Esophagus (tissue), 2 donors: ENCODE results near the gene THADA. TPM values are rescaled to one million over a fixed set of nuclear protein-coding genes. Genes with fewer than 3 reads are reported as not detected.

Experiments
- H3K27ac ChIP-seq, 2 donors: one replicate each; pipeline ENCODE4 v1.5.1; 2013; ENCODE audit warnings: low read depth in 2 of 2, mild to moderate bottlenecking in 2 of 2, inconsistent platforms in 1 of 2, low read length in 1 of 2, moderate library complexity in 1 of 2
- H3K27me3 ChIP-seq, 2 donors: one replicate each; pipeline ENCODE4 v1.6.1; 2013; ENCODE audit warnings: low read length in 2 of 2, control low read depth in 1 of 2, mild to moderate bottlenecking in 1 of 2; ENCODE audit not compliant: insufficient read depth in 2 of 2, control insufficient read depth in 1 of 2
- H3K36me3 ChIP-seq, 2 donors: one replicate each; pipeline ENCODE4 v1.6.1; 2013; ENCODE audit warnings: low read length in 1 of 2; ENCODE audit not compliant: control insufficient read depth in 2 of 2, insufficient read depth in 2 of 2
- H3K4me1 ChIP-seq, 2 donors: one replicate each; pipeline ENCODE4 v1.6.1; 2013; ENCODE audit warnings: low read length in 1 of 2; ENCODE audit not compliant: control insufficient read depth in 2 of 2, insufficient read depth in 2 of 2
- H3K4me3 ChIP-seq, 2 donors: one replicate each; pipeline ENCODE4 v1.5.1; 2013; ENCODE audit warnings: low read length in 2 of 2, mild to moderate bottlenecking in 2 of 2, low read depth in 1 of 2, moderate library complexity in 1 of 2
- H3K9me3 ChIP-seq, 2 donors: one replicate each; pipeline ENCODE4 v1.6.1; 2013; ENCODE audit warnings: mild to moderate bottlenecking in 2 of 2, low read depth in 1 of 2, low read length in 1 of 2, moderate library complexity in 1 of 2; ENCODE audit not compliant: control insufficient read depth in 2 of 2, insufficient read depth in 1 of 2
- WGBS, 2 donors: extraction: QIAGEN DNeasy Blood & Tissue Kit; methylation state at CpG; one replicate each; pipeline ENCODE4 v1.1.7; 2013; 5-methylcytosine and 5-hydroxymethylcytosine counted together
- polyA plus RNA-seq, 2 donors: library from polyadenylated mRNA; stranded (reverse); fragments of 200-250 nt; gene quantifications; one replicate each; pipeline ENCODE4 v1.2.3, GENCODE V29; 2013
- donor health status: healthy with polysubstance abuse.
- donor health status: Bipolar disorder and iron deficiency.

THADA gene
- polyA plus RNA-seq, 2 donors: 8.3 to 13.2 TPM

DNA sequence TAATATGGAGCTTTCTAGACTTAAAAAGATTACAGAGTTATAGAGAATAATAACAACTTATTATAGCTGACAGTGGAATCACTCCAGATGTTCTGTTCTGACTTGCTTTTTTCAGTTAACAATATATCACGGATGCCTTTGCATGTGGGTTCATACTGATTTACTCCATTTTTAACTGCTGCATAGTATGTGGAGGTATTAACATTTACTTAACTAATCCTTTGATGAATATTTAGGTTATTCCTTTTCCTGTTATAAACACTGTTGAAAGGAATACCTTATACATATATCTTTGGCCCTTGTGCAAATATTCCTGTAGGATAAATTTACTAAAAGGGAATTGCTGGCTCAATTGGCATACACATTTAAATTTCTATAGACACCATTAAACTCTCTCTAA lies 336.3 kb downstream of the THADA start:
- Histone ChIP-seq H3K36me3 (peaks cover 0 to 2% of the 10 kb centered on the region in 2 donors), H3K27ac (no peak overlapping the region), H3K27me3 (no peaks in the 10 kb centered on the region), H3K4me1 (peaks cover 3 to 4% of the 10 kb centered on the region in 2 donors), H3K9me3 (no peaks in the 10 kb centered on the region), H3K4me3 (no peak overlapping the region)
- 62 to 74% methylated on average over 1 of the region's 1 CpG for WGBS, 2 donors

DNA sequence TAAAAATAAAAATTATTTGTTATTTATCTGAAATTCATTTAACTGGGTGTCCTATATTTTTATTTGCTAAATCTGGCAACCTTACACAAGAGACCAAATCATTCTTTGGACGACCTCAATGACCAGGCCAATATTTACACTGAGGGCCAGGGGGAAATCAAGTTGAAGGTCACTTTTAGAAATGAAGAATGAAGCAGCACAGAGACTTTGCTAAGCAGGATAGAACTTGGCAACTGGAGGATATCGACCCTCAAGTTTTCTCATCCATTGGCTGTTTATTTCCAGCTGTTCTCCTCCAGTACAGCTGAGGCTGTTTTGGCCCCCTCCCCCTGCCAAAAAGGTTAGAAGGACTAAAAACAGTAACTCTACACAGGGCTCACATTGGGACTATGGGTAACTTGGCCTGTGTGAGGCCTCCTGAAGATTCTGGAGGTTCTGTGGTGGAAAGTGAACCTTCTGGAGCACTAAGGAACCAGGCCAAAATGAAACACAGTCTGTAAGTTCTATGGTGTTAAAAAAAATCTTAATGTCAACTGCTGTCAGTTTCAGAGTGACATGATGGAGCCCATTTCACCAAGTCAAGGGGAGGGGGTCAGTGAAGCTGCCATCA lies 337.2 kb downstream of the THADA start:
- H3K36me3 ChIP-seq: peaks cover 0 to 2% of the 10 kb centered on the region in 2 donors
- WGBS, 2 donors: 72 to 83% methylated on average over 2 of the region's 2 CpGs
- no peaks in the 10 kb centered on the region for H3K9me3 ChIP-seq
- H3K27ac ChIP-seq: no peak overlapping the region
- no peak overlapping the region for H3K4me3 ChIP-seq
- H3K27me3 ChIP-seq: no peaks in the 10 kb centered on the region
- peaks cover 3 to 4% of the 10 kb centered on the region in 2 donors for H3K4me1 ChIP-seq

DNA sequence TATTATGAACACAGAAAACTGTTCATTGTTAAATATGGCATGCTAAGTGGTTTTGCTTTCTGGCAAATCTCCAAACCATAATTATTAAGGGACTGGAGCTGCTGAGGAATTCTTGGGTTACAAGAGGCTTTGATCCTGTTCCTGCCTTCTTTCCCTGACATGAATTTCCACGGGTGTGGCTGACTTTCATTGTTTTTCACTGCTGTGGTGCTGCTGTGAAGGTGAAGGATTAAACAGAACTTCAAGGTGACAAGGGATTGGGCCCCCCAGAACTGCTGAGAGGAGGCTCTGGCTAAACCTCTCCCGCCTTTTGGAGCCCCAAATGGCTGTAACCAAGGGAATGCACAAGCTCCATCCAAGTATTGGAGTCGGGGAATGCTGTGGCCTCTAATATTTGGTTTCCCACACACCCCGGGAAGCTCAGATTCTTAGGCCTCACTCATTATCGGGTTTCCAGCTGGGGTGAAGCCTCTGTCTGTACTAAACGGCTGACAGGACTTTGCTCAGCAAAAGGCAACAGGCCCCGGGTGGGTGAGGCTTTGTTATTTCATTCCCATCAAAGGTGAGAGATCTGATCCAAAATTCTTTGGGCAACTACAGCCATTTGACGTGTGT lies 340.4 kb downstream of the THADA start:
- H3K36me3 ChIP-seq: no peaks in the 10 kb centered on the region
- H3K27ac ChIP-seq: peak overlapping the region; percentile 11 to 39
- no peak overlapping the region for H3K4me3 ChIP-seq
- 48 to 52% methylated on average over 8 of the region's 8 CpGs for WGBS, 2 donors
- peaks cover 3 to 4% of the 10 kb centered on the region in 2 donors for H3K4me1 ChIP-seq
- no peaks in the 10 kb centered on the region for H3K9me3 ChIP-seq
- no peaks in the 10 kb centered on the region for H3K27me3 ChIP-seq

DNA sequence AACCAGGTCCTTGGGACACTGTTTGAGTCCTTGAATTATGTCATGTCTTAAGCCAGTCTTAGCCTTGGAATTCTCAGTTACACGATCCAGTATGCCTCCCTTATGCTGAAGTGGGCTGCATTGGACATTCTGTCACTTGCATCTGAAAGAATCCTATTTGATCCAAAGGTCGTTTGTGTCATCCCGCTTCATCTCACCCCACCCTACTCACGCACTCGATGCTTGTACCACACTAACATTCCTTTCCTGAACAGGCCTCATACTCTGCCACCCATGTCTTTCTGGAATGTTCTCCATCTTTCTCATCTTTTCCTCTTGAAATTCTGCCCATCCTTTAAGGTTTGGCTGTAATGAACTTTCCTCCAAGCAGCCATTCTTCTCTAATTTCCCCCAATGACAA lies 341.5 kb downstream of the THADA start:
- Histone ChIP-seq H3K27me3 (no peaks in the 10 kb centered on the region), H3K27ac (no peak overlapping the region), H3K36me3 (no peaks in the 10 kb centered on the region), H3K4me3 (no peak overlapping the region), H3K9me3 (no peaks in the 10 kb centered on the region), H3K4me1 (peaks cover 3 to 4% of the 10 kb centered on the region in 2 donors)
- 87 to 94% methylated on average over 5 of the region's 5 CpGs for WGBS, 2 donors

DNA sequence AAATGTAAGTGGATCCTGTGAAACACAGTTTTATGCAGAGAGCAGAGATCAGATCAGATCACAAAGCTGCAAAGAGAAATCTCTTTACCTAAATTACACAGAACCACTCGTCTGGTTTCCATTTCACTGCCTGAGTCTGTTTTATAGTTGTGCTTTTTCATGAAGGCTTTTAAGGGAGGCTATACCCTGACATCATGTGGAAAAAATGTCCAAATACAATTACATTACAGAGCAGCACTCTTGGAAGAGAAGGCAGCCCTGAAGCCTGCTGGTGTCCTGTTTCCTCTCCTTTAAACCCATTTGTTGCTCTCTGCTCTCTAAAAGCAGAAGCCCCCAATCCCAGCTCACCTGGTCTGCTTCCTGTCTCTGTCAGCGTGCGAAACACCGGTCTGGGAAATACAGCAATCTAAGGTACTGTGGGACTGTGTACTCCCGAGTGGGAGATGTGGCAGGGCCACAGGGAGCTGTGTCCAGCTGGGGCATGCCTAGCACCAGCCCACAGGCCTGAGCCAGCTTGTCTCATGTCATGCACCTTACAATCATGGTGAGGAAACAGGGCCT lies 344.6 kb downstream of the THADA start:
- Histone ChIP-seq H3K36me3 (no peaks in the 10 kb centered on the region), H3K27ac (peak overlapping the region; percentile 58 to 73), H3K27me3 (no peaks in the 10 kb centered on the region), H3K9me3 (no peaks in the 10 kb centered on the region), H3K4me3 (no peak overlapping the region), H3K4me1 (peaks cover 2 to 3% of the 10 kb centered on the region in 2 donors)
- WGBS, 2 donors: 36 to 64% methylated on average over 5 of the region's 5 CpGs

DNA sequence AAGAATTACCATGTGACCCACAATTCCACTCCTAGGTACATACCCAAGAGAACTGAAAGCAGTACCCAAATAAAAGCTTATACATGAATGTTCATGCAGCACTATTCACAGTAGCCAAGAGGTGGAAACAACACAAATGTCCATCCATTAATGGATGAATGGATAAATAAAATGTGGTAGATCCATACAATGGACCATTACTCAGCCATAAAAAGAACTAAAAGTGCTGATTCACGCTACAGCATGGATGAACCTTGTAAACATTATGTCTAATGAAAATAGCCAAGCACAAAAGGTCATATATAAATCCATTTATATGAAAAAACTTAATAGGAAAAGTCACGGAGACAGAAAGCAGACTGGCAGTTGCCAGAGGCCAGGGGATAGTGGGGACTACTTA lies 345.8 kb downstream of the THADA start:
- 96 to 98% methylated on average over 2 of the region's 2 CpGs for WGBS, 2 donors
- H3K4me3 ChIP-seq: no peak overlapping the region
- H3K4me1 ChIP-seq: no peaks in the 10 kb centered on the region
- H3K9me3 ChIP-seq: no peaks in the 10 kb centered on the region
- H3K27me3 ChIP-seq: no peaks in the 10 kb centered on the region
- no peaks in the 10 kb centered on the region for H3K36me3 ChIP-seq
- no peak overlapping the region for H3K27ac ChIP-seq

DNA sequence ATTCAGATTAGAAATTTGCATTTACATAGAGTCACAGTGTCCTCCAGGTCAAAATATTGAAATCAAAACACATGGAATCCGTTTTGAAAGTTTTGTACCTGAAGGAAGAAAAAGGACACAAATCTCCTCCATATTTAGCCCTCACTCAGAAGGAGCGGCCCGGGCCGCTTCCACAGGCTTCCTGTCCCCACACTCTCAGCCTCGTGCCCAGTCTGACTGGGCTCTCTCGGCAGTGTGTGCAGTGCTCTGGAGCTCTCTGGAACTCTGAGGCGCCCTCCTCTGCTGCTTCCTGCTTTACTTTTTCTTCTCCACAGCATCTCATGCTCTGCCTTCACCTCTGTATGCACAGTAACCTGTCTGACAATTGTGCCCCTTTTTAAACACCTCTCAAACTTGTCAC lies 347.2 kb downstream of the THADA start:
- H3K27me3 ChIP-seq: no peaks in the 10 kb centered on the region
- no peaks in the 10 kb centered on the region for H3K4me1 ChIP-seq
- H3K27ac ChIP-seq: no peak overlapping the region
- 91 to 92% methylated on average over 7 of the region's 7 CpGs for WGBS, 2 donors
- H3K36me3 ChIP-seq: peaks cover 0 to 6% of the 10 kb centered on the region in 2 donors
- H3K4me3 ChIP-seq: no peak overlapping the region
- no peaks in the 10 kb centered on the region for H3K9me3 ChIP-seq

DNA sequence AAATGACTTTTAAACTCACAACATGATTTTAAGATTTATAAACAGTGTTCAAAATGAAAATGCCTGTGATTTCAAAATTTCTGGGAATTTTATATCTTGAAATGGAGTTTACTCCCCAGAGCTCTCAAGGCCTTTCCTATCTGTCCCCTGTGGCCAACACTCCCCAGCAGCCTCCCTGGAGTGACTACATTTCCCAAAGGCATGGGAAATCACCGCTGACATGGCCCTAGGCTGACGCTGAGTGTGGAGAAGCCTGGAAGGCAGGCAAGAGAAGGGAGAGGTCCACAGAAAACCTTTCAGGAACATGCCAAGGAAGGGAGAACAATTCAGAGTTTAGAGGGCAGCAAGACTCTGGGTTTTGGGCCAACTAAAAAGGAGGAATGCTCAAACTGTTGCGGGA lies 349.2 kb downstream of the THADA start:
- H3K9me3 ChIP-seq: no peaks in the 10 kb centered on the region
- no peaks in the 10 kb centered on the region for H3K27me3 ChIP-seq
- 85 to 91% methylated on average over 3 of the region's 3 CpGs for WGBS, 2 donors
- no peaks in the 10 kb centered on the region for H3K4me1 ChIP-seq
- peaks cover 0 to 6% of the 10 kb centered on the region in 2 donors for H3K36me3 ChIP-seq
- no peak overlapping the region for H3K27ac ChIP-seq
- H3K4me3 ChIP-seq: no peak overlapping the region

DNA sequence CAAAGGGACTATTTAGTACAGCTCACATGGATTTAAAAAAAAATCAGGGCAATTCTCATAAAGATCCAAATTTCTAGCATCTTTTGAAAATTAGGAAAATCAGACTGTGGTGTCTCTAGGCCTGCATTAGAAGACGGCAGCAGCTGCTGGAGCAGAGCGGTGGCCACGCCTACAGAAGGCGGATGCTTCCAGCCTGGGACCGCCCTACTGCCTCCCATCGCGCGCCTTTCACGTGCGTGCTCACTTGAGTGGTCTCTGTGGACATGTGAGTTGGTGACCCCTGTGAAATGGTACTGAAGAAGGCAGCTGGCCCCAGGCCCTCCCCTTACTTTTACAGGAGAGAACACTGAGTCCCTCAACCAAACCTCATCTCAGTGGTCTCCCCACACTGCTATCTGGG lies 354.3 kb downstream of the THADA start:
- Histone ChIP-seq H3K4me1 (no peaks in the 10 kb centered on the region), H3K36me3 (peaks cover 0 to 6% of the 10 kb centered on the region in 2 donors), H3K27ac (no peak overlapping the region), H3K9me3 (no peaks in the 10 kb centered on the region), H3K4me3 (no peak overlapping the region), H3K27me3 (no peaks in the 10 kb centered on the region)
- WGBS, 2 donors: 94 to 96% methylated on average over 10 of the region's 10 CpGs

DNA sequence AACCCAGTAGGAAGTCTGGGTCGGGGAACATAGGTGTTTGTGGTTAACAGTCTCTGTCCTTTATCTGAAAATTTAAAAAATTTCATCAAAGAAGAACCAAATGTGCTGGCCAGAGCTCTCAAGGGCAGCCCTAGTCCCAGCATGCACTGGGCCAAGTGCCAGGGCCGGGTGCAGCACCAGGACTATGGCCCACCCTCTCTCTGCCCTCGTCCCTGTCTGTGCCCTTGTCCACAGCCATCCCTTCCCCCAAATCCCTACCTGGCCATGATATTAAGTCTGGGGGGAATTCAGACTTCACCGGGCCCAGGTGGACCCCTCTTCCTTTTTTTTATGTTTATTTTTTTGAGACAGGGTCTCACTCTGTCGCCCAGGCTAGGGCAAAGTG lies 355.1 kb downstream of the THADA start:
- Histone ChIP-seq H3K36me3 (peaks cover 0 to 6% of the 10 kb centered on the region in 2 donors), H3K27ac (no peak overlapping the region), H3K9me3 (no peaks in the 10 kb centered on the region), H3K27me3 (no peaks in the 10 kb centered on the region), H3K4me1 (no peaks in the 10 kb centered on the region), H3K4me3 (no peak overlapping the region)
- WGBS, 2 donors: 78 to 83% methylated on average over 5 of the region's 5 CpGs
